Activated CD8-positive, alpha-beta T cell treated with anti-CD3 and anti-CD28 coated beads for 36 hours (primary cell): Measurements from ENCODE around the gene EPB41L2. TPM values are rescaled to one million over a fixed set of nuclear protein-coding genes. Genes with fewer than 3 reads are reported as not detected.
"Not testable (repeated sequence)": the region's sequence is repeated elsewhere in the genome, so short reads cannot be mapped to it uniquely, and the experiment has no call there.

Source experiments
- ATAC-seq: fragments of 200-7000 bp; cut with Tn5 transposase; one replicate; pipeline ENCODE4 v1.10.0; 2021; ENCODE audit warnings: mild to moderate bottlenecking, moderate library complexity
- CTCF ChIA-PET: fragments of 350-600 bp; sonication (Branson Sonifier 250); formaldehyde crosslinking; loops from one replicate; lab custom pipeline; 2021; ENCODE audit warnings: antibody characterized with exemption; lab: Charles Lee
- POLR2A ChIA-PET: fragments of 350-600 bp; sonication (Branson Sonifier 250); formaldehyde crosslinking; loops from one replicate; lab custom pipeline; 2021; ENCODE audit warnings: antibody characterized with exemption; lab: Charles Lee
- DNase-seq: peaks from one replicate; pipeline ENCODE4 v3.0.0-alpha.2; 2020
- H3K27ac Mint-ChIP-seq: one replicate; pipeline ENCODE4 v1.8.0; 2021; ENCODE audit warnings: mild to moderate bottlenecking, mixed read lengths
- H3K27me3 Mint-ChIP-seq: one replicate; pipeline ENCODE4 v1.8.0; 2021; ENCODE audit warnings: mixed read lengths
- H3K36me3 Mint-ChIP-seq: one replicate; pipeline ENCODE4 v1.8.0; 2021; ENCODE audit warnings: low read depth, mixed read lengths
- H3K4me1 Mint-ChIP-seq: one replicate; pipeline ENCODE4 v1.8.0; 2021; ENCODE audit warnings: low read depth, mixed read lengths
- H3K4me3 Mint-ChIP-seq: one replicate; pipeline ENCODE4 v1.8.0; 2021; ENCODE audit warnings: mild to moderate bottlenecking, moderate library complexity, mixed read lengths
- H3K9me3 Mint-ChIP-seq: one replicate; pipeline ENCODE4 v1.8.0; 2021; ENCODE audit warnings: mixed read lengths
- intact Hi-C: fragments of 100-400 bp; cut with micrococcal nuclease; formaldehyde crosslinking; loops from one replicate; pipeline ENCODE4 v1.10.0; 2022
- total RNA-seq, 2 experiments: library from RNA; stranded (reverse); gene quantifications; one replicate each; pipeline ENCODE4 v1.2.3, GENCODE V29; 2021
- TF ChIP-seq, protein P1 (sequence below): fragments of 200-600 bp; IDR thresholded peaks from one replicate; pipeline ENCODE4 v1.8.0; 2022; ENCODE audit warnings: antibody characterized with exemption, mild to moderate bottlenecking

EPB41L2 gene
- total RNA-seq, 2 experiments from 2014 or later: 30.6 to 33.3 TPM

DNA sequence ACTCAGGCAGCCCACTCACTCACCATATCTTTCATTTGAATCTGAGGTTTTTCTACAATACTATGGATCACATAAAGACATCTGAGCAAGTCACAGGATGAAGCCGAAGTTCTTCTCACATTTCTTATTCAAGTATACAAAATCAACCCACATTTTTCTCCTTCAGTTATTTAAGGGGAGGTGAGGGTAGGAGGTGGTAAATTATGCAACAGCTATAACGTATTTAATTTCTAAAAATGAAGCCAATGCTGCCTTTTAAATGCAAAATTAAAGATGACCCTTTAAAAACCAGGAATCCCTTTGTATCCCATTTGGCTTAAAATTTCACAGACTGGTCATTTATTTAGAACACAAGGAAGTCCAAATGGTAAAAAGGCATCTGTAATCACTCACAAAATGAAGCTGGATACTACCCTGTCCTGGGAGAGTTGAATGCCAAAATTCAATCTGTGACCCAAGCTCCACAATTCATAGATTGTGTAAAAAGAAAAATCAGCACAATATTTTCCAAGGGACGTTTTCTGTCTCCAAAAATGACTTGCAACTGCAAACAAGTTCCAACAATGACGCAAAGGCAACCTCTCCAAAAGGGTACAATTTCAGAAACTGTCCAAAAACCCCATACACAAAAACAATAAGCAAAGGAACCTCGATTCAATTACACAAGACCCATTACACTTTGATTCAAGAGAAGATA lies 48.8 kb downstream of the EPB41L2 start:
- TF ChIP-seq, protein P1, sequence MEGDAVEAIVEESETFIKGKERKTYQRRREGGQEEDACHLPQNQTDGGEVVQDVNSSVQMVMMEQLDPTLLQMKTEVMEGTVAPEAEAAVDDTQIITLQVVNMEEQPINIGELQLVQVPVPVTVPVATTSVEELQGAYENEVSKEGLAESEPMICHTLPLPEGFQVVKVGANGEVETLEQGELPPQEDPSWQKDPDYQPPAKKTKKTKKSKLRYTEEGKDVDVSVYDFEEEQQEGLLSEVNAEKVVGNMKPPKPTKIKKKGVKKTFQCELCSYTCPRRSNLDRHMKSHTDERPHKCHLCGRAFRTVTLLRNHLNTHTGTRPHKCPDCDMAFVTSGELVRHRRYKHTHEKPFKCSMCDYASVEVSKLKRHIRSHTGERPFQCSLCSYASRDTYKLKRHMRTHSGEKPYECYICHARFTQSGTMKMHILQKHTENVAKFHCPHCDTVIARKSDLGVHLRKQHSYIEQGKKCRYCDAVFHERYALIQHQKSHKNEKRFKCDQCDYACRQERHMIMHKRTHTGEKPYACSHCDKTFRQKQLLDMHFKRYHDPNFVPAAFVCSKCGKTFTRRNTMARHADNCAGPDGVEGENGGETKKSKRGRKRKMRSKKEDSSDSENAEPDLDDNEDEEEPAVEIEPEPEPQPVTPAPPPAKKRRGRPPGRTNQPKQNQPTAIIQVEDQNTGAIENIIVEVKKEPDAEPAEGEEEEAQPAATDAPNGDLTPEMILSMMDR: no peak
- ChIA-PET CTCF (no interaction called here), POLR2A (no interaction called here)
- Mint-ChIP-seq H3K27ac (no peak overlapping the region), H3K27me3 (no peaks in the 10 kb centered on the region), H3K36me3 (no peaks in the 10 kb centered on the region), H3K4me3 (no peak overlapping the region), H3K9me3 (no peaks in the 10 kb centered on the region), H3K4me1 (peaks cover 2% of the 10 kb centered on the region)
- ATAC-seq (no peak), DNase-seq (no peak)
- intact Hi-C loops: no loop called here

DNA sequence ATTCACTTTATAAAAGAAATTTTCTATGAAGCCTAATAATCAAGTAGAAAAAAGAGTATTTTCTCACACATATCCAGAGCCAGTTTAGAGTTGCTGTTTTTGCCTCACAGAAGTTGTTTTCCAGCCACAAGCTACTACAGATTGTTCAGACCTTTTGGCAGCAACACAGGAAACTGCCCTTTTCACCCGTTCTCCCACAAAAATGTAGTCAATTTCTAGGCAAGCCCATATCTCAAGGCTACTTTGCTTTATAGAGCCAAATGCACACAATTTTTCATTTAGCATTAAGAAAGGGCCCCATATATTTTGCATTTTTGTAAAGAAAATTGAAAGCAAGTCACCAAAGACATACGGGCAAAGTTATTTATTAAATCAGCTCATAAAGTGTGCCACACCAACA lies 49.5 kb downstream of the EPB41L2 start:
- Mint-ChIP-seq H3K4me1 (peaks cover 2% of the 10 kb centered on the region), H3K27ac (no peak overlapping the region), H3K36me3 (peaks cover 5% of the 10 kb centered on the region), H3K9me3 (no peaks in the 10 kb centered on the region), H3K27me3 (no peaks in the 10 kb centered on the region), H3K4me3 (no peak overlapping the region)
- ATAC-seq: no peak
- CTCF ChIA-PET: no interaction called here
- POLR2A ChIA-PET: no interaction called here
- TF ChIP-seq, protein P1: no peak
- DNase-seq: no peak
- intact Hi-C loops: no loop called here

DNA sequence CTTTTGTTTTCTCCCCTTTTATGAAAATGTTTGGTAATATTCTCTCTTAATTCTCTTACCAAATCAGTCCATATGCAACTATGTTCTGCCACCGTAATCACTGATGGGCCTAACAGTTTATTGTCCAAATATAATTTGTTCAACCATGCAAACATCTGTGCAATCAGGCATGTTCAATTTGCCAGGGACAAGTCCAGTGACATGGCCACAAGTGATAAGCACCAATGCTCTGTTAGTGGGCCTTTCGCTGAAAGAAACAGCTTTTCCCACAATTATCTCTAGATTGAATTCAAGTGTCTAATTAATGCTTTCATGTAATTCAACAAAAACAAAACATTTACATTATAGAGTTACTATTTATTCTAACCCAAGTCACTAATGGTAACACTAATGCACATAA lies 53.3 kb downstream of the EPB41L2 start:
- intact Hi-C loops: no loop called here
- TF ChIP-seq, protein P1: no peak
- Mint-ChIP-seq H3K27ac (no peak overlapping the region), H3K36me3 (peaks cover 17% of the 10 kb centered on the region), H3K27me3 (no peaks in the 10 kb centered on the region), H3K4me1 (peaks cover 2% of the 10 kb centered on the region), H3K4me3 (no peak overlapping the region), H3K9me3 (peaks cover 12% of the 10 kb centered on the region)
- DNase-seq (no peak), ATAC-seq (no peak)
- POLR2A ChIA-PET: no interaction called here
- CTCF ChIA-PET: no interaction called here

DNA sequence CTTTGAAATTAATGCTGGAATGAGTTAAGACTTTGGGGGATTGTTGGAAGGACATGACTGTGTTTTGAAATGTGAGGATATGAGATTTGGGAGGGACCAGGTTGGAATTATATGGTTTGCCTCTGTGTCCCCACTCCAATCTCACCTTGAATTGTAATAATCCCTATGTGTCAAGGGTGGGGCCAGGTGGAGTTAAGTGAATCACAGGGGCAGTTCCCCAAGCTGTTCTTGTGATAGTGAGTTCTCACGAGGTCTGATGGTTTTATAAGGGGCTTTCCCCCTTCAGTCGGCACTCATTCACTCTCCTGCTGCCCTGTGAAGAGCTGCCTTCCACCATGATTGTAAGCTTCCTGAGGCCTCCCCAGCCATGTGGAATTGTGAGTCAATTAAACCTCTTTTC lies 54.1 kb downstream of the EPB41L2 start:
- CTCF ChIA-PET, ATAC-seq, H3K4me1 Mint-ChIP-seq, intact Hi-C loops, POLR2A ChIA-PET, H3K27ac Mint-ChIP-seq, DNase-seq, H3K4me3 Mint-ChIP-seq, H3K27me3 Mint-ChIP-seq: not testable (repeated sequence)
- peaks cover 12% of the 10 kb centered on the region for H3K9me3 Mint-ChIP-seq
- peaks cover 17% of the 10 kb centered on the region for H3K36me3 Mint-ChIP-seq

DNA sequence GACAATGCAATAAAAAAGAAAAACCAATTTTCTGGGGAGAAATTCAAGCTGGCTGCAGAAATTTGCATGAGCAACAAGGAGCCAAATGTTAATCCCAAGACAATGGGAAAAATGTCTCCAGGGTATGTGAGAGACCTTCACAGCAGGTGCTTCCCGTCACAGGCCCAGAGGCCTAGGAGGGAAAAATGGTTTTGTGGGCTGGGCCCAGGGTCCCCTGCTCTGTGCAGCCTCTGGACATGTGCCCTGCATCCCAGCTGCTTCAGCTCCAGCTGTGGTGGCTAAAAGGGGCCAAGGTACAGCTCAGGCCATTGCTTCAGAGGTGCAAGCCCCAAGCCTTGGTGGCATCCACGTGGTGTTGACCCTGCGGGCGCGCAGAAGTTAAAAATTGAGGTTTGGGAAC lies 55.1 kb downstream of the EPB41L2 start:
- Mint-ChIP-seq H3K36me3 (peaks cover 17% of the 10 kb centered on the region), H3K9me3 (peaks cover 12% of the 10 kb centered on the region)
- POLR2A ChIA-PET, H3K4me3 Mint-ChIP-seq, CTCF ChIA-PET, H3K27ac Mint-ChIP-seq, DNase-seq, intact Hi-C loops, H3K4me1 Mint-ChIP-seq, H3K27me3 Mint-ChIP-seq, ATAC-seq: not testable (repeated sequence)

DNA sequence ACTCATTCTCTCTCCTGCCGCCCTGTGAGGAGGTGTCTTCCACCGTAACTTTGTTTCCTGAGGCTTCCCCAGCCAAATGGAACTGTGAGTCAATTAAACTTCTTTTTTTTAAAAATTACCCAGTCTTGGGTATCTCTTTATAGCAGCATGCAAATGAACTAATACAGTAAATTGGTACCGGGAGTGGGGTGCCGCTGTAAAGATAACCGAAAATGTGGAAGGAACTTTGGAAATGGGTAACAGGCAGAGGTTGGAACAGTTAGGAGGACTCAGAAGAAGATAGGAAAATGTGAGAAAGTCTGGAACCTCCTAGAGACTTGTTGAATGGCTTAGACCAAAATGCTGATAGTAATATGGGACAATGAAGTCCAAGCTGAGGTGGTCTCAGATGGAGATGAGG lies 55.8 kb downstream of the EPB41L2 start:
- Mint-ChIP-seq H3K27me3 (no peaks in the 10 kb centered on the region), H3K4me3 (no peak overlapping the region), H3K27ac (no peak overlapping the region), H3K4me1 (no peaks in the 10 kb centered on the region), H3K36me3 (peaks cover 17% of the 10 kb centered on the region), H3K9me3 (peaks cover 12% of the 10 kb centered on the region)
- DNase-seq (no peak), ATAC-seq (no peak)
- CTCF ChIA-PET: no interaction called here
- POLR2A ChIA-PET: no interaction called here
- intact Hi-C loops: no loop called here
- TF ChIP-seq, protein P1: no peak
